ENCODE results near the gene FAM168A. TPM values are rescaled to one million over a fixed set of nuclear protein-coding genes. Genes with fewer than 3 reads are reported as not detected.

Gene FAM168A
- total RNA-seq, 1 experiment from 2014 or later: 21.1 TPM

- Histone ChIP-seq H3K9ac (ENCODE audit: extremely low read depth, insufficient read length, low read length) (no peak overlapping the region), H3K79me1 (ENCODE audit: insufficient read depth, low read depth, low read length, poor library complexity, severe bottlenecking) (no peaks in the 10 kb centered on the region), H3K79me2 (ENCODE audit: insufficient read depth, low read length) (no peaks in the 10 kb centered on the region), H3K14ac (ENCODE audit: insufficient read depth, low read length) (no peak overlapping the region), H4K91ac (ENCODE audit: insufficient read length, low read depth, low read length) (no peak overlapping the region), H4K8ac (replicated peaks; ENCODE audit: insufficient read length, low read depth, low read length) (no peak overlapping the region), H3T11ph (ENCODE audit: low read length) (no peak overlapping the region), H2BK15ac (ENCODE audit: low read depth, low read length) (no peak overlapping the region), H2BK5ac (ENCODE audit: insufficient read length, low read length) (no peak overlapping the region), H3K4me2 (ENCODE audit: insufficient read depth, insufficient read length, low read length) (no peak overlapping the region), H3K23me2 (ENCODE audit: insufficient read length, low read depth, low read length, poor library complexity, severe bottlenecking) (no peaks in the 10 kb centered on the region), H4K5ac (ENCODE audit: insufficient read length, low read depth, low read length) (no peak overlapping the region), H2AK5ac (ENCODE audit: insufficient read length, low read length) (no peak overlapping the region), H3K4ac (ENCODE audit: low read depth, low read length) (no peak overlapping the region), H3K18ac (ENCODE audit: insufficient read length, low read depth, low read length) (no peak overlapping the region), H3K4me1 (ENCODE audit: insufficient read depth, low read length) (no peaks in the 10 kb centered on the region), H2BK12ac (ENCODE audit: insufficient read length, low read depth, low read length) (no peak overlapping the region), H3K9me3 (ENCODE audit: control insufficient read depth, low read depth, low read length) (no peaks in the 10 kb centered on the region), H3K23ac (ENCODE audit: insufficient read length, low read depth, low read length) (no peak overlapping the region), H3K56ac (ENCODE audit: insufficient read length, low read depth, low read length) (no peak overlapping the region), H2BK20ac (ENCODE audit: low read depth, low read length, poor library complexity, severe bottlenecking) (no peak overlapping the region), H3K27ac (ENCODE audit: insufficient read length, low read depth, low read length) (no peak overlapping the region), H2BK120ac (ENCODE audit: low read depth, low read length, poor library complexity, severe bottlenecking) (no peak overlapping the region), H2AFZ (ENCODE audit: low read length) (no peak overlapping the region), H4K20me1 (ENCODE audit: control insufficient read depth, insufficient read depth, insufficient read length) (no peaks in the 10 kb centered on the region), H3K27me3 (ENCODE audit: insufficient read depth, low read length) (no peaks in the 10 kb centered on the region)
- peaks cover 11 to 21% of the 10 kb centered on the region in 2 experiments for H3K4me1 Mint-ChIP-seq
- no peak for DNase-seq
- no peaks in the 10 kb centered on the region for H3K27me3 Mint-ChIP-seq (ENCODE audit: low read depth)
- no peak overlapping the region for H3K4me3 Mint-ChIP-seq
- H3K9me3 Mint-ChIP-seq: no peaks in the 10 kb centered on the region
- no CpG with 5 or more reads among the region's 1 CpG for WGBS (ENCODE audit: extremely low coverage, insufficient read length, low lambda C conversion rate)
- H3K36me3 Mint-ChIP-seq (ENCODE audit: insufficient read depth in 1 of 3, low read depth in 3 of 3): peaks cover 18 to 33% (median 31%) of the 10 kb centered on the region in 3 experiments; a peak in 6 of 7 replicates
- H3K27ac Mint-ChIP-seq: no peak overlapping the region
- TF ChIP-seq, protein P1, sequence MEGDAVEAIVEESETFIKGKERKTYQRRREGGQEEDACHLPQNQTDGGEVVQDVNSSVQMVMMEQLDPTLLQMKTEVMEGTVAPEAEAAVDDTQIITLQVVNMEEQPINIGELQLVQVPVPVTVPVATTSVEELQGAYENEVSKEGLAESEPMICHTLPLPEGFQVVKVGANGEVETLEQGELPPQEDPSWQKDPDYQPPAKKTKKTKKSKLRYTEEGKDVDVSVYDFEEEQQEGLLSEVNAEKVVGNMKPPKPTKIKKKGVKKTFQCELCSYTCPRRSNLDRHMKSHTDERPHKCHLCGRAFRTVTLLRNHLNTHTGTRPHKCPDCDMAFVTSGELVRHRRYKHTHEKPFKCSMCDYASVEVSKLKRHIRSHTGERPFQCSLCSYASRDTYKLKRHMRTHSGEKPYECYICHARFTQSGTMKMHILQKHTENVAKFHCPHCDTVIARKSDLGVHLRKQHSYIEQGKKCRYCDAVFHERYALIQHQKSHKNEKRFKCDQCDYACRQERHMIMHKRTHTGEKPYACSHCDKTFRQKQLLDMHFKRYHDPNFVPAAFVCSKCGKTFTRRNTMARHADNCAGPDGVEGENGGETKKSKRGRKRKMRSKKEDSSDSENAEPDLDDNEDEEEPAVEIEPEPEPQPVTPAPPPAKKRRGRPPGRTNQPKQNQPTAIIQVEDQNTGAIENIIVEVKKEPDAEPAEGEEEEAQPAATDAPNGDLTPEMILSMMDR (conservative IDR thresholded peaks at IDR 0.05): no peak
Observed at GRCh38 chr11:73410627-73411026, 187.3 kb downstream of the FAM168A start.
